WTC11 (cell line): ENCODE measurements around the gene ALPK1. TPM values are rescaled to one million over a fixed set of nuclear protein-coding genes. Genes with fewer than 3 reads are reported as not detected.

ENCODE experiments used
- ATAC-seq: fragments of 200-7000 bp; cut with Tn5 transposase; 2 replicates; pipeline ENCODE4 v1.10.0; 2021; ENCODE audit warnings: mild to moderate bottlenecking, moderate library complexity
- CTCF ChIA-PET: fragments of 300-600 bp; sonication (Branson Sonifier 250); formaldehyde crosslinking; loops from one replicate; lab custom pipeline; 2021; ENCODE audit warnings: antibody characterized with exemption; lab: Charles Lee
- POLR2A ChIA-PET: fragments of 350-600 bp; sonication (Branson Sonifier 250); formaldehyde crosslinking; loops from one replicate; lab custom pipeline; 2021; ENCODE audit warnings: antibody characterized with exemption; lab: Charles Lee
- DNase-seq: peaks from one replicate; pipeline ENCODE4 v3.0.0; 2021; ENCODE audit warnings: low spot score
- H3K27ac Mint-ChIP-seq: 2 replicates; pipeline ENCODE4 v1.8.0; 2021; ENCODE audit warnings: mixed read lengths
- H3K27me3 Mint-ChIP-seq: 2 replicates; pipeline ENCODE4 v1.8.0; 2021; ENCODE audit warnings: low read depth, mild to moderate bottlenecking, moderate library complexity, mixed read lengths
- H3K36me3 Mint-ChIP-seq: 2 replicates; pipeline ENCODE4 v1.8.0; 2021; ENCODE audit warnings: mixed read lengths
- H3K4me1 Mint-ChIP-seq: 2 replicates; pipeline ENCODE4 v1.8.0; 2022; ENCODE audit warnings: mixed read lengths
- H3K4me3 Mint-ChIP-seq: 2 replicates; pipeline ENCODE4 v1.8.0; 2021; ENCODE audit warnings: mild to moderate bottlenecking, moderate library complexity, mixed read lengths
- H3K9me3 Mint-ChIP-seq: 2 replicates; pipeline ENCODE4 v1.8.0; 2021; ENCODE audit warnings: mixed read lengths
- CBFB ChIP-seq: sonication (generic); formaldehyde crosslinking; IDR thresholded peaks from 2 replicates; pipeline ENCODE4 v1.8.1; 2022; ENCODE audit warnings: mild to moderate bottlenecking, low read depth, missing genetic modification reagents
- JUN ChIP-seq: sonication (generic); formaldehyde crosslinking; IDR thresholded peaks from 2 replicates; pipeline ENCODE4 v1.8.0; 2023; ENCODE audit warnings: mild to moderate bottlenecking, missing genetic modification reagents
- NFYB ChIP-seq: sonication (generic); formaldehyde crosslinking; conservative IDR thresholded peaks from 2 replicates; pipeline ENCODE4 v1.8.0; 2022; ENCODE audit warnings: low read depth, missing genetic modification reagents
- OVOL2 ChIP-seq: fragments of 250-450 bp; sonication (Bioruptor Pico); IDR thresholded peaks from 2 replicates; pipeline ENCODE4 v1.9.0; 2021; ENCODE audit warnings: mild to moderate bottlenecking, borderline replicate concordance
- SP1 ChIP-seq: sonication (generic); formaldehyde crosslinking; conservative IDR thresholded peaks from 2 replicates; pipeline ENCODE4 v1.8.1; 2022; ENCODE audit warnings: missing genetic modification reagents
- ZBTB21 ChIP-seq: sonication (generic); formaldehyde crosslinking; IDR thresholded peaks from 2 replicates; pipeline ENCODE4 v1.8.1; 2023; ENCODE audit warnings: mild to moderate bottlenecking, missing genetic modification reagents, borderline replicate concordance
- ZNF121 ChIP-seq: sonication (generic); formaldehyde crosslinking; IDR thresholded peaks from 2 replicates; pipeline ENCODE4 v1.8.0; 2023; ENCODE audit warnings: missing genetic modification reagents
- ZNF396 ChIP-seq: fragments of 250-450 bp; sonication (Bioruptor Pico); IDR thresholded peaks from 2 replicates; pipeline ENCODE4 v1.8.0; 2021; ENCODE audit warnings: mild to moderate bottlenecking, moderate library complexity, borderline replicate concordance
- ZNF671 ChIP-seq: fragments of 250-450 bp; sonication (Bioruptor Pico); IDR thresholded peaks from 2 replicates; pipeline ENCODE4 v1.8.0; 2021; ENCODE audit warnings: mild to moderate bottlenecking
- total RNA-seq: library from RNA; stranded (reverse); gene quantifications from 3 replicates; pipeline ENCODE4 v1.2.3, GENCODE V29; 2021
- TF ChIP-seq, protein P1 (sequence below): fragments of 250-450 bp; sonication (Bioruptor Pico); IDR thresholded peaks from 2 replicates; pipeline ENCODE4 v1.9.0; 2021; ENCODE audit warnings: mild to moderate bottlenecking, borderline replicate concordance
- TF ChIP-seq, protein P2 (sequence below): sonication (generic); formaldehyde crosslinking; IDR thresholded peaks from 2 replicates; pipeline ENCODE4 v1.8.1; 2022; ENCODE audit warnings: low read depth, mild to moderate bottlenecking, moderate library complexity, missing genetic modification reagents, borderline replicate concordance
- TF ChIP-seq, protein P3 (sequence below): sonication (generic); formaldehyde crosslinking; IDR thresholded peaks from 2 replicates; pipeline ENCODE4 v1.8.0; 2023; ENCODE audit warnings: missing genetic modification reagents, mild to moderate bottlenecking, borderline replicate concordance
- TF ChIP-seq, protein P4 (sequence below): fragments of 250-450 bp; sonication (Bioruptor Pico); conservative IDR thresholded peaks from 2 replicates; pipeline ENCODE4 v1.9.0; 2021; ENCODE audit warnings: mild to moderate bottlenecking
- TF ChIP-seq, protein P5 (sequence below): fragments of 250-450 bp; sonication (Bioruptor Pico); IDR thresholded peaks from 2 replicates; pipeline ENCODE4 v1.9.0; 2021; ENCODE audit warnings: mild to moderate bottlenecking
- TF ChIP-seq, protein P6 (sequence below): fragments of 250-450 bp; sonication (Bioruptor Pico); IDR thresholded peaks from 2 replicates; pipeline ENCODE4 v1.9.0; 2021; ENCODE audit warnings: moderate library complexity, mild to moderate bottlenecking, inconsistent platforms, borderline replicate concordance
- TF ChIP-seq, protein P7 (sequence below): sonication (generic); formaldehyde crosslinking; IDR thresholded peaks from 2 replicates; pipeline ENCODE4 v1.8.0; 2023; ENCODE audit warnings: mild to moderate bottlenecking, missing genetic modification reagents
- TF ChIP-seq, protein P8 (sequence below): sonication (generic); formaldehyde crosslinking; IDR thresholded peaks from 2 replicates; pipeline ENCODE4 v1.8.1; 2023; ENCODE audit warnings: mild to moderate bottlenecking, missing genetic modification reagents, moderate library complexity

Gene ALPK1
- total RNA-seq, 1 experiment from 2014 or later: 0.50 TPM

DNA sequence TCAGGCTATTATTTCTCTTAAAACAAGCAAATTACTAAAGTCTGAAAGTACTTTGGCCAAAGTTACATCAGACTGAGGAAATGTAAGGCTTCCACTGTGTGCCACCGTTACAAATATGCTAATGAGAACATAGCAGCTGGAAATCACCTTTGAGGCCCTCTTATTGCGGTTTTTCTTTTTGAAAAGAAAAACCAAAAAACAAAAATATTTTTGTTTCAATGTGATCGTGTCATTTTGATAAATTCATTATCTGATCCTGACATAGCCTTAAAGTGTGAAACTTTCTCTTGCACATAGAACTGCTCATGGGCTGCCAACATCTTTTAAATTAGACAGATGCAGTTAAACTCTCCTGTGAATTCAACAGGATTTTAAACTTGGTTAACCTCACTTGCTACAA, 8.7 kb upstream of the ALPK1 start (continued):
- TF ChIP-seq, protein P1, sequence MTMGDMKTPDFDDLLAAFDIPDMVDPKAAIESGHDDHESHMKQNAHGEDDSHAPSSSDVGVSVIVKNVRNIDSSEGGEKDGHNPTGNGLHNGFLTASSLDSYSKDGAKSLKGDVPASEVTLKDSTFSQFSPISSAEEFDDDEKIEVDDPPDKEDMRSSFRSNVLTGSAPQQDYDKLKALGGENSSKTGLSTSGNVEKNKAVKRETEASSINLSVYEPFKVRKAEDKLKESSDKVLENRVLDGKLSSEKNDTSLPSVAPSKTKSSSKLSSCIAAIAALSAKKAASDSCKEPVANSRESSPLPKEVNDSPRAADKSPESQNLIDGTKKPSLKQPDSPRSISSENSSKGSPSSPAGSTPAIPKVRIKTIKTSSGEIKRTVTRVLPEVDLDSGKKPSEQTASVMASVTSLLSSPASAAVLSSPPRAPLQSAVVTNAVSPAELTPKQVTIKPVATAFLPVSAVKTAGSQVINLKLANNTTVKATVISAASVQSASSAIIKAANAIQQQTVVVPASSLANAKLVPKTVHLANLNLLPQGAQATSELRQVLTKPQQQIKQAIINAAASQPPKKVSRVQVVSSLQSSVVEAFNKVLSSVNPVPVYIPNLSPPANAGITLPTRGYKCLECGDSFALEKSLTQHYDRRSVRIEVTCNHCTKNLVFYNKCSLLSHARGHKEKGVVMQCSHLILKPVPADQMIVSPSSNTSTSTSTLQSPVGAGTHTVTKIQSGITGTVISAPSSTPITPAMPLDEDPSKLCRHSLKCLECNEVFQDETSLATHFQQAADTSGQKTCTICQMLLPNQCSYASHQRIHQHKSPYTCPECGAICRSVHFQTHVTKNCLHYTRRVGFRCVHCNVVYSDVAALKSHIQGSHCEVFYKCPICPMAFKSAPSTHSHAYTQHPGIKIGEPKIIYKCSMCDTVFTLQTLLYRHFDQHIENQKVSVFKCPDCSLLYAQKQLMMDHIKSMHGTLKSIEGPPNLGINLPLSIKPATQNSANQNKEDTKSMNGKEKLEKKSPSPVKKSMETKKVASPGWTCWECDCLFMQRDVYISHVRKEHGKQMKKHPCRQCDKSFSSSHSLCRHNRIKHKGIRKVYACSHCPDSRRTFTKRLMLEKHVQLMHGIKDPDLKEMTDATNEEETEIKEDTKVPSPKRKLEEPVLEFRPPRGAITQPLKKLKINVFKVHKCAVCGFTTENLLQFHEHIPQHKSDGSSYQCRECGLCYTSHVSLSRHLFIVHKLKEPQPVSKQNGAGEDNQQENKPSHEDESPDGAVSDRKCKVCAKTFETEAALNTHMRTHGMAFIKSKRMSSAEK (CRISPR knock-in tag): no peak
- TF ChIP-seq ZNF121 (CRISPR knock-in tag) (no peak), ZNF671 (no peak), SP1 (CRISPR knock-in tag) (no peak), OVOL2 (CRISPR knock-in tag) (no peak), NFYB (CRISPR knock-in tag) (no peak)

DNA sequence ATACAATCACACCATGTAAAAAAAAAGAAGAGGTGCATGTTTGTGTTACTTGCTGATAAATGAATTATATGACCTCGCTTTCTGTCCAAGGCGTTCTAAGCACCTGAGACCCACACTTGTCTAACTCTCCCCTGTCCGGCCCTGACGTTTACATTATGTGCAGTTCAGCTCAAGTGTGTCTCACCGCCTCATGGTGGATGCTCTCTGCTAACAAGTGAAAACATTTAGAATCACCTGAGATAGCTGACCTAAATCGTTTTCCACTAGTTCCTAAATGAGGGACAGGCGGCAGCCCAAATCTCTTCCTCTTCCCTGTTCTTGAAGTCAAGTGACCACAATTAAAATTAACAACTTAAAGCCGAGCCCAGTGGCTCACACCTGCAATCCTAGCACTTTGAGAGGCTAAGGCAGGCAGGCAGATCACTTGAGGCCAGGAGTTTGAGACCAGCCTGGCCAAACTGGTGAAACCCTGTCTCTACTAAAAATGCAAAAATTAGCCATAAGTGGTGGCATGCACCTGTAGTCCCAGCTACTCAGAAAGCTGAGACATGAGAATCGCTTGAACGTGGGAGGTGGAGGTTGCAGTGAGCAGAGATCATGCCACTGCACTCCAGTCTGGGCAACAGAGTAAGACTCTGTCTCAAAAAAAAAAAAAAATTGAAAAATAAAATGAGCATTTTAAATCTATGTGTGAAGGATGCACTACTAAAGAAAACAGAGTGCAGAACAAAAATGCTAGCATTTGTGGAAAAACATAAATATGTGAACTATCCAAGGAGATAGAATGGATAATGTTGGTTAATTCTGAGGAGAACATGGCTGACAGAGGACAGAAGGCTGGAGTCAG, 7.5 kb upstream of the ALPK1 start:
- Mint-ChIP-seq H3K27ac (no peak overlapping the region), H3K9me3 (peaks cover 13% of the 10 kb centered on the region), H3K27me3 (peaks cover 27% of the 10 kb centered on the region), H3K4me3 (no peak overlapping the region), H3K4me1 (peaks cover 11% of the 10 kb centered on the region), H3K36me3 (no peaks in the 10 kb centered on the region)
- CTCF ChIA-PET: interaction anchor here (1.2 kb wide), 1 partner anchor 234 kb away, joined by 3 read pairs; no protein-coding TSS in a partner anchor
- TF ChIP-seq, protein P2, sequence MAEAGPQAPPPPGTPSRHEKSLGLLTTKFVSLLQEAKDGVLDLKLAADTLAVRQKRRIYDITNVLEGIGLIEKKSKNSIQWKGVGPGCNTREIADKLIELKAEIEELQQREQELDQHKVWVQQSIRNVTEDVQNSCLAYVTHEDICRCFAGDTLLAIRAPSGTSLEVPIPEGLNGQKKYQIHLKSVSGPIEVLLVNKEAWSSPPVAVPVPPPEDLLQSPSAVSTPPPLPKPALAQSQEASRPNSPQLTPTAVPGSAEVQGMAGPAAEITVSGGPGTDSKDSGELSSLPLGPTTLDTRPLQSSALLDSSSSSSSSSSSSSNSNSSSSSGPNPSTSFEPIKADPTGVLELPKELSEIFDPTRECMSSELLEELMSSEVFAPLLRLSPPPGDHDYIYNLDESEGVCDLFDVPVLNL (CRISPR knock-in tag): no peak
- TF ChIP-seq, protein P3, sequence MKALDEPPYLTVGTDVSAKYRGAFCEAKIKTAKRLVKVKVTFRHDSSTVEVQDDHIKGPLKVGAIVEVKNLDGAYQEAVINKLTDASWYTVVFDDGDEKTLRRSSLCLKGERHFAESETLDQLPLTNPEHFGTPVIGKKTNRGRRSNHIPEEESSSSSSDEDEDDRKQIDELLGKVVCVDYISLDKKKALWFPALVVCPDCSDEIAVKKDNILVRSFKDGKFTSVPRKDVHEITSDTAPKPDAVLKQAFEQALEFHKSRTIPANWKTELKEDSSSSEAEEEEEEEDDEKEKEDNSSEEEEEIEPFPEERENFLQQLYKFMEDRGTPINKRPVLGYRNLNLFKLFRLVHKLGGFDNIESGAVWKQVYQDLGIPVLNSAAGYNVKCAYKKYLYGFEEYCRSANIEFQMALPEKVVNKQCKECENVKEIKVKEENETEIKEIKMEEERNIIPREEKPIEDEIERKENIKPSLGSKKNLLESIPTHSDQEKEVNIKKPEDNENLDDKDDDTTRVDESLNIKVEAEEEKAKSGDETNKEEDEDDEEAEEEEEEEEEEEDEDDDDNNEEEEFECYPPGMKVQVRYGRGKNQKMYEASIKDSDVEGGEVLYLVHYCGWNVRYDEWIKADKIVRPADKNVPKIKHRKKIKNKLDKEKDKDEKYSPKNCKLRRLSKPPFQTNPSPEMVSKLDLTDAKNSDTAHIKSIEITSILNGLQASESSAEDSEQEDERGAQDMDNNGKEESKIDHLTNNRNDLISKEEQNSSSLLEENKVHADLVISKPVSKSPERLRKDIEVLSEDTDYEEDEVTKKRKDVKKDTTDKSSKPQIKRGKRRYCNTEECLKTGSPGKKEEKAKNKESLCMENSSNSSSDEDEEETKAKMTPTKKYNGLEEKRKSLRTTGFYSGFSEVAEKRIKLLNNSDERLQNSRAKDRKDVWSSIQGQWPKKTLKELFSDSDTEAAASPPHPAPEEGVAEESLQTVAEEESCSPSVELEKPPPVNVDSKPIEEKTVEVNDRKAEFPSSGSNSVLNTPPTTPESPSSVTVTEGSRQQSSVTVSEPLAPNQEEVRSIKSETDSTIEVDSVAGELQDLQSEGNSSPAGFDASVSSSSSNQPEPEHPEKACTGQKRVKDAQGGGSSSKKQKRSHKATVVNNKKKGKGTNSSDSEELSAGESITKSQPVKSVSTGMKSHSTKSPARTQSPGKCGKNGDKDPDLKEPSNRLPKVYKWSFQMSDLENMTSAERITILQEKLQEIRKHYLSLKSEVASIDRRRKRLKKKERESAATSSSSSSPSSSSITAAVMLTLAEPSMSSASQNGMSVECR: no peak
- no peak for TF ChIP-seq ZBTB21 (CRISPR knock-in tag)
- no peak for TF ChIP-seq CBFB (CRISPR knock-in tag)
- TF ChIP-seq, protein P4, sequence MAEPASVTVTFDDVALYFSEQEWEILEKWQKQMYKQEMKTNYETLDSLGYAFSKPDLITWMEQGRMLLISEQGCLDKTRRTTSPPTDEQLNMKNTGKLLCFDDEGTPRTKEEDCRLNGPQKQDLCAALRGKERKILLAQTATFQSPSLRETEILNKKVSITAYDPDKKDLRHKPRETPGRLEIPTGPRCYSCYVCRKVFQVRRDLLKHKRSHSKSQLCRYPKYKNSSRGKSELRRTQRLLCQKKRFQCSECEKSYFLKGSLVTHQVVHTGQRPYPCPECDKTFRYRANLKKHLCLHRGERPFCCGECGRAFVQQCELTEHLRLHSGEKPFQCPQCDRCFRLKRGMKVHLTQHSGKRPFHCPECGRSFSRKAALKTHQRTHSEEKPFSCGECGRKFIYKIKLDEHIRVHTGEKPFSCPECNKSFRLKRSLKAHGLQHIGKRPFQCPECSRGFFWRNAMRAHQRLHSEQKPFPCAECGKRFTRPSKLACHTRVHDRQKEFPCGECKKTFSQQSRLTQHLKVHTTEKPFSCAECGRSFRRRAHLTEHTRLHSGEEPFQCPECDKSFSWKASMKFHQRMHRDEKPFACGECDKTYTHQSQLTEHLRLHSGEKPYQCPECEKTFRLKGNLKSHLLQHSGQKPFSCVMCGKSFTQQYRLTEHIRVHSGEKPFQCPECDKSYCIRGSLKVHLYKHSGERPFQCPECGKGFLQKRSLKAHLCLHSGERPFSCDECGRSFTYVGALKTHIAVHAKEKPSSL (CRISPR knock-in tag): no peak
- TF ChIP-seq, protein P5, sequence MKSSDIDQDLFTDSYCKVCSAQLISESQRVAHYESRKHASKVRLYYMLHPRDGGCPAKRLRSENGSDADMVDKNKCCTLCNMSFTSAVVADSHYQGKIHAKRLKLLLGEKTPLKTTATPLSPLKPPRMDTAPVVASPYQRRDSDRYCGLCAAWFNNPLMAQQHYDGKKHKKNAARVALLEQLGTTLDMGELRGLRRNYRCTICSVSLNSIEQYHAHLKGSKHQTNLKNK: no peak
- TF ChIP-seq ZNF121 (CRISPR knock-in tag): no peak
- no peak for TF ChIP-seq ZNF396
- TF ChIP-seq, protein P6, sequence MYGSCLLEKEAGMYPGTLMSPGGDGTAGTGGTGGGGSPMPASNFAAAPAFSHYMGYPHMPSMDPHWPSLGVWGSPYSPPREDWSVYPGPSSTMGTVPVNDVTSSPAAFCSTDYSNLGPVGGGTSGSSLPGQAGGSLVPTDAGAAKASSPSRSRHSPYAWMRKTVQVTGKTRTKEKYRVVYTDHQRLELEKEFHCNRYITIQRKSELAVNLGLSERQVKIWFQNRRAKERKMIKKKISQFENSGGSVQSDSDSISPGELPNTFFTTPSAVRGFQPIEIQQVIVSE (CRISPR knock-in tag): no peak
- TF ChIP-seq JUN: no peak
- TF ChIP-seq, protein P7, sequence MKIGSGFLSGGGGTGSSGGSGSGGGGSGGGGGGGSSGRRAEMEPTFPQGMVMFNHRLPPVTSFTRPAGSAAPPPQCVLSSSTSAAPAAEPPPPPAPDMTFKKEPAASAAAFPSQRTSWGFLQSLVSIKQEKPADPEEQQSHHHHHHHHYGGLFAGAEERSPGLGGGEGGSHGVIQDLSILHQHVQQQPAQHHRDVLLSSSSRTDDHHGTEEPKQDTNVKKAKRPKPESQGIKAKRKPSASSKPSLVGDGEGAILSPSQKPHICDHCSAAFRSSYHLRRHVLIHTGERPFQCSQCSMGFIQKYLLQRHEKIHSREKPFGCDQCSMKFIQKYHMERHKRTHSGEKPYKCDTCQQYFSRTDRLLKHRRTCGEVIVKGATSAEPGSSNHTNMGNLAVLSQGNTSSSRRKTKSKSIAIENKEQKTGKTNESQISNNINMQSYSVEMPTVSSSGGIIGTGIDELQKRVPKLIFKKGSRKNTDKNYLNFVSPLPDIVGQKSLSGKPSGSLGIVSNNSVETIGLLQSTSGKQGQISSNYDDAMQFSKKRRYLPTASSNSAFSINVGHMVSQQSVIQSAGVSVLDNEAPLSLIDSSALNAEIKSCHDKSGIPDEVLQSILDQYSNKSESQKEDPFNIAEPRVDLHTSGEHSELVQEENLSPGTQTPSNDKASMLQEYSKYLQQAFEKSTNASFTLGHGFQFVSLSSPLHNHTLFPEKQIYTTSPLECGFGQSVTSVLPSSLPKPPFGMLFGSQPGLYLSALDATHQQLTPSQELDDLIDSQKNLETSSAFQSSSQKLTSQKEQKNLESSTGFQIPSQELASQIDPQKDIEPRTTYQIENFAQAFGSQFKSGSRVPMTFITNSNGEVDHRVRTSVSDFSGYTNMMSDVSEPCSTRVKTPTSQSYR (CRISPR knock-in tag): no peak
- TF ChIP-seq, protein P8, sequence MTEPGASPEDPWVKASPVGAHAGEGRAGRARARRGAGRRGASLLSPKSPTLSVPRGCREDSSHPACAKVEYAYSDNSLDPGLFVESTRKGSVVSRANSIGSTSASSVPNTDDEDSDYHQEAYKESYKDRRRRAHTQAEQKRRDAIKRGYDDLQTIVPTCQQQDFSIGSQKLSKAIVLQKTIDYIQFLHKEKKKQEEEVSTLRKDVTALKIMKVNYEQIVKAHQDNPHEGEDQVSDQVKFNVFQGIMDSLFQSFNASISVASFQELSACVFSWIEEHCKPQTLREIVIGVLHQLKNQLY: no peak
- POLR2A ChIA-PET: no interaction called here
- DNase-seq: no peak
- ATAC-seq: no peak
